ENCODE measurements around the gene GJA3. TPM values are rescaled to one million over a fixed set of nuclear protein-coding genes. Genes with fewer than 3 reads are reported as not detected.

The GJA3 gene
- total and polyA plus RNA-seq, 9 of the 15 experiments (the other 6 are each of a cell fraction or from before 2014, with no cell fraction given): 0.03 to 0.13 (median 0.04) TPM; not detected in 4

DNA sequence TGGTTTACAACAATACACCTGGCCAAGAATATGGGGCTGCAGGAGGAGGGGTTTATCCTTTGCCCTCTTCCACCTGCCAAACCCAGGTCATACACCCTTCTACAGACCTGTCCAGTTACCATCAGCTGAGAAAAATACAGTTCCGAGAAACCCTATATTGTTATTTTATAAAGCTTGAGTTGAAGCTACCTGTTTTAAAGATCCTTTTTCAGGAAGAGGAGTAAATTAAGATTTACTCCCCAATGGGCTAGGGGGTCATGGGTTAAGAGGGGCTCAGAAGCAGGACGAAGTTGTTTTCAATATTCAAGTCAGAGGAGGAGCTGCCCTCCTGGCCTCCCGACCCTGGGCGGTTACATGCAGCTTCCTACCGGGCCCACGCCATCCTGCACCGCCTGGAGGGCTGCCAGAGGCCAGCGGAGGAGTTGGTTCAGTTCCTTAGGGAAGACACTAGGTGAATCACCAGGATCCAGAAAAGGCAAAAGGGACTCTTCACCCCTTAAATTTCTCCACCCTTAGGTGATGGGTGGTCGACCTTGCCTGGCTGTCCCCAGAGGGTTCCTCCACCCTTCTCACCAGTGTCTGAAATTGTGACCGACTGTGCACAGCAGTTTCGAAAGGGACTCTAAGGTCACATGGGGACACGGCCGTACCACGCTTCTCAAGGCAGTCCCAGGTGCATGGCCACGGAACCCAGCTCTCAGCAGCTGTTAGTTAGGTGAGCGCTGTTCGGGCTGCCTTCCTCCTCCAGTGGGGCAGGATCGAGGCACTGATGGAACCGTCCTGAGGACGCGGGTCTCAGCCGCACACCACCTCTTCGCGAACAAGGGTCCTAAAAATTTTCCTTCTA is 30.7 kb upstream of the GJA3 start (continued):
- TF ChIP-seq GTF2A2 (tag; IDR thresholded peaks at IDR 0.05) (no peak), SMARCB1 (IDR thresholded peaks at IDR 0.05; ENCODE audit: insufficient read length, low read depth) (no peak)

- H3K4me3 ChIP-seq: no peak overlapping the region
- BruUV-seq (replicated peaks): no TSS peak
- ATAC-seq: no peak
- FAIRE-seq: no peak
- no peaks in the 10 kb centered on the region for H3K36me3 ChIP-seq (ENCODE audit: control insufficient read depth, insufficient read depth, low read length)
- 3% methylated on average over 13 of the region's 16 CpGs for WGBS (ENCODE audit: insufficient coverage, low coverage, missing lambda C conversion rate)
- H3K27ac ChIP-seq (ENCODE audit: extremely low read depth, low read depth, low read length): no peak overlapping the region
- no peaks in the 10 kb centered on the region for H3K9me3 ChIP-seq (replicated peaks; ENCODE audit: control insufficient read depth, insufficient read depth, low read depth, low read length)
- ChIA-PET POLR2A (no interaction called here), CTCF (ENCODE audit: low intra/inter-chr PET ratio) (interaction anchor here (0.6 kb wide), 1 partner anchor 21 kb away, joined by 3 read pairs; no protein-coding TSS in a partner anchor)
- H3K4me2 ChIP-seq (ENCODE audit: insufficient read depth, low read length): no peak overlapping the region
- no peaks in the 10 kb centered on the region for H4K20me1 ChIP-seq (replicated peaks; ENCODE audit: control insufficient read depth, insufficient read depth, low read length)
- DNase-seq (ENCODE audit: extremely low read depth in 1 of 4, low spot score in 3 of 4): no peak
- in situ Hi-C loops (cut with MboI) (no loop called here), intact Hi-C loops (cut with micrococcal nuclease) (no loop called here)
- peaks cover 4% of the 10 kb centered on the region in 2 experiments; a peak in 2 of 5 replicates for H3K4me1 ChIP-seq (replicated peaks in 1 of 2; ENCODE audit: control insufficient read depth in 2 of 2, insufficient read depth in 2 of 2, low read length in 2 of 2)
- H3K9me1 ChIP-seq (ENCODE audit: control insufficient read depth, insufficient read depth, low read length): no peaks in the 10 kb centered on the region
- no peaks in the 10 kb centered on the region for H3K79me2 ChIP-seq (ENCODE audit: control insufficient read depth, insufficient read depth, low read length)
- no peak overlapping the region for H3K9ac ChIP-seq (ENCODE audit: insufficient read depth in 1 of 2, low read depth in 2 of 2, low read length in 2 of 2)
- peaks cover 4 to 20% of the 10 kb centered on the region in 2 experiments; a peak in 4 of 5 replicates for H3K27me3 ChIP-seq (ENCODE audit: control insufficient read depth in 2 of 2, insufficient read depth in 2 of 2, low read length in 2 of 2)
- no peak overlapping the region for H2AFZ ChIP-seq (ENCODE audit: low read depth, low read length)
- TF ChIP-seq HIVEP1 (CRISPR knock-in tag; IDR thresholded peaks at IDR 0.05): no peak
- no peak for TF ChIP-seq U2AF2 (optimal IDR thresholded peaks at IDR 0.05; ENCODE audit: low read depth, low read length)
- TF ChIP-seq ZNF740 (CRISPR knock-in tag; IDR thresholded peaks at IDR 0.05): no peak
- no peak for TF ChIP-seq ZNF740 (tag; IDR thresholded peaks at IDR 0.05)
- no peak for TF ChIP-seq TEAD1 (CRISPR knock-in tag; IDR thresholded peaks at IDR 0.05)
- no peak for TF ChIP-seq MAFK (IDR thresholded peaks at IDR 0.05; ENCODE audit: low read length)
- no peak for TF ChIP-seq MIER1 (IDR thresholded peaks at IDR 0.05; ENCODE audit: low read depth)
- no peak for TF ChIP-seq ZNF76 (CRISPR knock-in tag; IDR thresholded peaks at IDR 0.05; ENCODE audit: borderline replicate concordance)
- TF ChIP-seq MEF2A (IDR thresholded peaks at IDR 0.05; ENCODE audit: control insufficient read depth, low read depth, low read length): no peak
- TF ChIP-seq SAFB2 (IDR thresholded peaks at IDR 0.05; ENCODE audit: borderline replicate concordance, low read depth, low read length, severe bottlenecking): no peak
- no peak for TF ChIP-seq TEAD4 (IDR thresholded peaks at IDR 0.05; ENCODE audit: low read length)
- TF ChIP-seq TEAD4 (CRISPR knock-in tag; IDR thresholded peaks at IDR 0.05; ENCODE audit: borderline replicate concordance): no peak
Measured at GRCh38 chr13:20190481-20191310, 29.8 kb upstream of the GJA3 start.
